ENCODE results near the gene SPECC1L.

DNA sequence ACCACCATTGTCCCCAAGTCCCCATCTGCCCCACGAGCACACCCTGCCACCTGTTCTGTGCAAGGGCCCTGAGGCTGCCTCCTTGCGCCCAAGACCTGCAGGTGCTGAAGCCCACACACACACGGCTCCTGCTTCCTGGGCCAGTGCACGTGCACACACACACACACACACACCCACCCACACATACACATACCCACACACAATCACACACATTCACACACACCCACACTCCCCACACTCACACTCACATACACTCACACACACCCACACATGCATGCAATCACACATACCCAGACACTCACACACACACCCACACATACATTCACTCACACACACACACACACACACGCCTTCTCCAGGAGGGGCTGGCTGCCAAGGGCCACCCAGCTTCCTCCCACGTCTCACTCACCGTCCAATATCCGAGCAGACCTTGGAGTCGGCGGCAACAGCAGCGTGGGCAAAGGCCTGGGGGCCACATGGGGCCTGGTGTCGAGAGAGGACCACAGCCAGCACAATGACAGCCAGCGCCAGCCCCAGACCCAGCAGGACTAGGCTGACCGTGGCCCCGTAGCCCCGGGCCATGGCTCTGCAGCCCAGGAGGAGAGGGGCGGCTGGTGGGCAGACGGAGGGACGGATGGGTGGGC is 26.4 kb upstream of the SPECC1L start:
- no peak for TF ChIP-seq SIN3A (IDR thresholded peaks at IDR 0.05; ENCODE audit: borderline replicate concordance, insufficient read depth, low read length)
- no peak for TF ChIP-seq TAF1 (IDR thresholded peaks at IDR 0.05; ENCODE audit: borderline replicate concordance, insufficient read depth, low read length)
- no peak for TF ChIP-seq POLR2AphosphoS5 (IDR thresholded peaks at IDR 0.05; ENCODE audit: low read depth, low read length)
- TF ChIP-seq, protein P1, sequence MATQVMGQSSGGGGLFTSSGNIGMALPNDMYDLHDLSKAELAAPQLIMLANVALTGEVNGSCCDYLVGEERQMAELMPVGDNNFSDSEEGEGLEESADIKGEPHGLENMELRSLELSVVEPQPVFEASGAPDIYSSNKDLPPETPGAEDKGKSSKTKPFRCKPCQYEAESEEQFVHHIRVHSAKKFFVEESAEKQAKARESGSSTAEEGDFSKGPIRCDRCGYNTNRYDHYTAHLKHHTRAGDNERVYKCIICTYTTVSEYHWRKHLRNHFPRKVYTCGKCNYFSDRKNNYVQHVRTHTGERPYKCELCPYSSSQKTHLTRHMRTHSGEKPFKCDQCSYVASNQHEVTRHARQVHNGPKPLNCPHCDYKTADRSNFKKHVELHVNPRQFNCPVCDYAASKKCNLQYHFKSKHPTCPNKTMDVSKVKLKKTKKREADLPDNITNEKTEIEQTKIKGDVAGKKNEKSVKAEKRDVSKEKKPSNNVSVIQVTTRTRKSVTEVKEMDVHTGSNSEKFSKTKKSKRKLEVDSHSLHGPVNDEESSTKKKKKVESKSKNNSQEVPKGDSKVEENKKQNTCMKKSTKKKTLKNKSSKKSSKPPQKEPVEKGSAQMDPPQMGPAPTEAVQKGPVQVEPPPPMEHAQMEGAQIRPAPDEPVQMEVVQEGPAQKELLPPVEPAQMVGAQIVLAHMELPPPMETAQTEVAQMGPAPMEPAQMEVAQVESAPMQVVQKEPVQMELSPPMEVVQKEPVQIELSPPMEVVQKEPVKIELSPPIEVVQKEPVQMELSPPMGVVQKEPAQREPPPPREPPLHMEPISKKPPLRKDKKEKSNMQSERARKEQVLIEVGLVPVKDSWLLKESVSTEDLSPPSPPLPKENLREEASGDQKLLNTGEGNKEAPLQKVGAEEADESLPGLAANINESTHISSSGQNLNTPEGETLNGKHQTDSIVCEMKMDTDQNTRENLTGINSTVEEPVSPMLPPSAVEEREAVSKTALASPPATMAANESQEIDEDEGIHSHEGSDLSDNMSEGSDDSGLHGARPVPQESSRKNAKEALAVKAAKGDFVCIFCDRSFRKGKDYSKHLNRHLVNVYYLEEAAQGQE (IDR thresholded peaks at IDR 0.05; ENCODE audit: insufficient read depth in 1 of 2, low read depth in 2 of 2, low read length in 2 of 2), result no peak
